ENCODE results near the gene PTTG1IP. TPM values are rescaled to one million over a fixed set of nuclear protein-coding genes. Genes with fewer than 3 reads are reported as not detected.

PTTG1IP gene
- total RNA-seq, 1 donor from 2014 or later: 160 TPM

DNA sequence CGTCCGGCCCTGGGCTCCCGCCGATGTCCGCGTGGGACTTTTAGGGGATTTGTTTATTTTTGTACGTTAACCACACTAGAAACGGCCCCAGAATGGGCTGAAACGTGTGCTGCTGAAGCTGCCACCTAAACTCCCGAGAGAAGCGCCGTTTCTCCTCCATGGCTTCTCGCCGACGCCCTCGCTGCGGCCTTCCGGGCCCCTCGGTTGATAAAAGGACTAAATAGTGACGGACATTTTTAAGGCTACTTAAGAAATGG lies 678 bp upstream of the PTTG1IP start:
- intact Hi-C loops (cut with DNase I): loop anchor here (1.0 kb wide), 2 partner anchors 57 to 73 kb away; partner anchors contain the start of gene UBE2G2
- DNase-seq (ENCODE audit: missing footprints) (no peak), ATAC-seq (no peak)

DNA sequence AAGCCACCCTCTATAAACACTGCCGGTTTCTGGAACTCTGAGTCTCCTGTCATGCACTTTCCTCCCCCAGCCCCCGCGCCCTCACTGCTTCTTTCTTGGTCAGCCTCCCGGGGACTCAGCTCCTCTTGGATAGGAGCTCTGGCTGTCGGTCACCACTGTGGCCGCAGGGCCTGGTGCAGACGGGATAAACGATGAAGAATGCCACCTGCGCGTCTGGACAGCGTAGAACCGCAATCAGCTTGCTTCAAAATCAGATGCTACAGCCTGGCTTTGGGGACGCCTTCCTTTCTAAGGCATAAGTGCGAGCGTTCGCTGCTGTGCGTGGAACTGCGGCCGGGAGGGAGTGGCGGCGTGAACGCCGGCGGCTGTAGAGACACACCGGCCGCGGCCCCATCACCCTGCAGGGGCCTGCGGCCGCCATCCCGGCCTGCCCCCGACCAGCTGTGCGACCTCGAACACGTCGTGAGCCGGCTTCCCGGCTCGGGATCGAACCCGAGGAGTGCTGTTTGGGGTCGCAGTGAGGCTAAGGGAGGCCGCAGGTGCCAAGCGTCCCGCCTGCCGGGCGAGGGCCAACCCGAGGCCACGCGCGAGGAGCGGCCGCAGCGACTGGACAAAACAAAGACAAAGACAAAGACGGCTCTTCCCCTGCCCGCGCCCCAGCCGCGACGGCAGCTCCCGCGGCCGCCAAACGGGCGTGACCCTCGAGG lies 688 bp downstream of the PTTG1IP start:
- intact Hi-C loops (cut with DNase I): loop anchor here (2.0 kb wide), 1 partner anchor 26 kb away; no protein-coding TSS in a partner anchor
- peak; percentile 75 for DNase-seq (ENCODE audit: missing footprints)
- no peak for ATAC-seq

DNA sequence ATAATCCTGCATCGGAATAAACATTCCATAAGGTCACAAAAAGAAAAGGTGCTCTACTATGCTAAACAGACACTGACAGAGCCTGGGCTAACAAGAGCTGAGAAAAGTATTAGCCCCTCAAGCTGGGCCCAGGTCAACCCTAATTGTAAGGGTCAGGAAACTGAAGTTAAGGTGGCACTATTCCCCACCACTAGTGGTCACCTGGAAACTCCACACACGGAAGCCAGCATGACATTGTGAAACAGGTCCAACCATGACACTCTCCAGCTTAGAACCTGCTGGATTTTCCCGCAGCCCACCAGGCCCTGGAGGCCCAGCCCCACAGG lies 1.2 kb downstream of the PTTG1IP start:
- ATAC-seq (no peak), DNase-seq (ENCODE audit: missing footprints) (no peak)
- intact Hi-C loops (cut with DNase I): loop anchor here (2.0 kb wide), 1 partner anchor 25 kb away; no protein-coding TSS in a partner anchor

DNA sequence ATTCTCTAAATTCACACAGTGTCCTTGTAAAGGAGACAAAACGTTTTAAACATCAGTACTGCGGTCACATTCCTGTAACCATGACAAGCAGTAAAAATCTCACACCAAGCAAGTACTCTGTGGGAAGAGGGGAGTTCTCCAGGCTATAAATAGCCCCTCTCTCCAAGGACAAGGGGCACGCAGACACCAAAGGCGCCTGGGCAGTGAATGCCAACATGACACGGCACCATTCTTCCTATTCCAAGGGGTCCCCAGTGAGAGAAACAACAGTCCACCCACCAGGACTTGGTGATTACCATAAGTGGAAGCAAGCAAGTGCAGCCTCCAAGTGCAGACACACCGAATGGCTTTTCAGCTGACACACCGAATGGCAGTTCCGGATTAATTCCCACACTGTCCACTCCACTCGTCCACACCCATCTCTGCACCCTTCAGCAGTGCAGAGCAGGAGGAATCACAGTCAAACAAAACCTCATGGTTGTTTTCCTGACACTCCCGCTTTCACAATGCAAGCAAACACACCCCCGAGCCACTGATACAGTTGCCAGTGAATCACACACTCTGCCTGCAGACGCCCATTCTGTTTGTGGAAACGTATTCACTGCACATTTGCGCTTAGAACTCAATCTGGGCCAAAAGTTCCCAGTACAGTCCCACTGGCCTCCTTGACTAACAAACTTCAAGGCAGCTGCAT lies 1.8 kb downstream of the PTTG1IP start:
- intact Hi-C loops (cut with DNase I): loop anchor here (2.0 kb wide), 1 partner anchor 25 kb away; no protein-coding TSS in a partner anchor
- ATAC-seq (peak; percentile 12), DNase-seq (ENCODE audit: missing footprints) (peak; percentile 65)

DNA sequence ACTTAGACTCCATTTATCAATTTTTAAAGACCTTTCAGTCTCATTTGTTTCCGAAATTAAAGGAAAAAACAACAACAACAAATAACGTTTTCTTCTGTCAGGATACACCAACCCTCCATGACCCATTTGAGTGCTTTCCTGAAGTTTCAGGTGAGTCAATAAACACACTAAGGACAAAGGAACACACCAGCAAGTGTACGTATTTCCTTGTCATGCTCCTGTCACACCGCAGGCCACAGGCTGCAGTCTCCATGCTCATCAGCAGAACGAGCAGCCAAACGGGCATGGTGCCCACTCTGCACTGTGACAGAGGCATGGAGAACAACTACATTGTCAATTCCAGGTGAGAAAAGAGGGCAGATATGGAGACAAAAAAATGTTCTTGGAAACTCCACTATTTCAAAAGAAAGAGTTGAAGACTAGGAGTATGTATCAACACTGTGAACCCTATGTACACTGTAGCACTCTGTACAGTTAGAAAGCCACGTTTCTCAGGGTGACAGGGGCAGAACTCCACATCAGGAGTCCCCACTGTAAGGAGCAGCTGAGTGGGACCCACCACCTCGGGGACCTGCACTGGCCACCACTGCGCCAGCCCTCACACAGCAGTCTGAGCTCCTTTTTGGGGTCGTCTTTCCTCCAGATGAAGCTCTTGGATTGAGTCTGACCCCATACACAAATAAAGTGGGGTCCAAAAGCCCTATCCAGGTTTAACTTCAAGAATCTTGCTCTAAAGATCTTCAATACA lies 2.6 kb downstream of the PTTG1IP start:
- DNase-seq (ENCODE audit: missing footprints): peak; percentile 84
- intact Hi-C loops (cut with DNase I): no loop called here
- no peak for ATAC-seq

DNA sequence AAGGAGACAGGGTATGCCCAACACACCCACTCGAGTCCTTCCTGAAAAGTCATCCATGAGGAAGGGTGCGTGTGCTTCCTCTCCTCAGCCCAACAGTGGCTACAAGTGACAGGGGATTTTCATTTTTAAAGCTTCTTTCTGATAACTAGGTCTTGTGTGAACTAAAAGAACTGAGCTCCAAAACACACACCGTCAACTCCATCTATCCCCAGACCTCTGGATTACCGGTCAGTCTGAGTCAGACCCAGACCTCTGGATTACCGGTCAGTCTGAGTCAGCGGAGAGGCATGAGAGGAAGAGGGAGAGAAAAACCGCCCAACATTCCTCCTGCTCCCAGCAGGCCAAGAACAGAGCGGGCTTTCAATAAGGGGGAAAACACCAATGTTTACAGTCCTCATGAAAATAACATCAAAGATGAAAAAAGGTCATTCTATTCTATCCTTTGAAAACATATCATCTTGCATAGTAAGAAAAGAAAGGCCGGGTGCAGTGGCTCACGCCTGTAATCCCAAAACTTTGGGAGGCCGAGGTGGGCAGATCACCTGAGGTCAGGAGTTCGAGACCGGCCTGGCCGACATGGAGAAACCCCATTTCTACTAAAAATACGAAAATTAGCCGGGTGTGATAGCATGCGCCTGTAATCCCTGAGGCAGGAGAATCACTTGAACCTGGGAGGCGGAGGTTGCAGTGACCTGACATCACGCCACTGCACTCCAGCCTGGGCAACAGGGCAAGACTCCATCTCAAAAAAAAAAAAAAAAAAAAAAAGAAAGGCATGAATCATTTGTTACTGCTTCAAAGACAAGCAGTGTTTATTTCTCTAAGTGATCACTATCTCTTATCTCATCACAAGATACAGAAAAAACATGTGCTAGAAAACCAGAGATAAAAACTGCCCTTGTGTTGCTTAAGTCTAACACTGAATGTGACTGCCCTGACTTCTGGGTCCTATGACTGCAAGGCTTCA lies 3.4 kb downstream of the PTTG1IP start:
- no peak for DNase-seq (ENCODE audit: missing footprints)
- no peak for ATAC-seq

DNA sequence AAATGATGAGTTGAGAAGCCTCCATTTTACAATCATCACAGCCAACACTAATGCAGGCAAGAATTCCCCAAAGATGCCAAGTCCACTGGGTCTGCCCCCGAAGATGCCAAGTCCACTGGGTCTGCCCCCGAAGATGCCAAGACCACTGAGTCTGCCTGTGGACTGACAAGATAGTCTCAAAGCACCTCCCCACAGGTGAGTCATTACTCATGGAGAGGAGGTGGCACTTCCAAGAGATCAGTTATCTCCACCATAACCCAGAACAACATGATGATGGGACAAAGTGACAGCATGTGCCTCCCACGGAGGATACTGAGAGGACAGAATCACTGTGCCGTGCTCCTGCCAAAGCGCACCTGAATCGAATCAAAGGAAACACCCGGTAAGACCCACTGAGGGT lies 4.8 kb downstream of the PTTG1IP start:
- no peak for ATAC-seq
- intact Hi-C loops (cut with DNase I): no loop called here
- DNase-seq (ENCODE audit: missing footprints): no peak

More for the DNA sequence above, 3.4 kb downstream of the PTTG1IP start:
- intact Hi-C loops (cut with DNase I): no loop called here

DNA sequence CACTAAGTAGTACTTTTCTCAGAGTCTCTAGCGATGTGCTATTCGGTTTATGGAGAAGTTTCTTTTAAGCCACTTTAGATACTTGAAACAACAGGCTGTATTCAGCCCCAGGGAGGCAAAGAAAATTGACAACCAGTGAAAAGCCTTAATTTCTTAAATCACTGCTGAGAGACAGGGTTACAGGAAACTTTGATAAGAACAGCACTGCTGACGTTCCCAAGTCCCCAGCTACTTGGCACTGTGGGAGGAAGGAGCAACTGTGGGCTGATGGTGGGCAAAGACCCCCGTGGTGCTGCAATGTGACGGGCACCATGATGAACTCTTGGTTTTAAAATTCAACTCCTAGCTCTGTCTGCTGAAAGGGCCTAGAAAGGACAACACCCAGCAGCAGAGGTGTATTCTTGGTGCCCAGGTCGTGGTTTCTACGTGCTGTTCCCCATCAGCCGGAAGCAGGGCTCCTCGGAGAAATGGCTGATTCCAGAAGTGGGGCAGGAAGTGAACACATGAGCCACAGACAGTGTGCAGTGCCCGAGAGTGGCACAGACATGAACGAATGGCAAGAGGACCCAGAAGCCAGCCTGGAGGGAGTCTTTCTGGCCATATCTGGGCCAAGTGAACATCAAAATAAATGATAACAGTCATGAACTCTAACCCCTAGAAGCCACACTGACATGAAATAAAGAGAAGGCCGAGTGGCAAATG lies 5.3 kb downstream of the PTTG1IP start:
- ATAC-seq (no peak), DNase-seq (ENCODE audit: missing footprints) (no peak)

DNA sequence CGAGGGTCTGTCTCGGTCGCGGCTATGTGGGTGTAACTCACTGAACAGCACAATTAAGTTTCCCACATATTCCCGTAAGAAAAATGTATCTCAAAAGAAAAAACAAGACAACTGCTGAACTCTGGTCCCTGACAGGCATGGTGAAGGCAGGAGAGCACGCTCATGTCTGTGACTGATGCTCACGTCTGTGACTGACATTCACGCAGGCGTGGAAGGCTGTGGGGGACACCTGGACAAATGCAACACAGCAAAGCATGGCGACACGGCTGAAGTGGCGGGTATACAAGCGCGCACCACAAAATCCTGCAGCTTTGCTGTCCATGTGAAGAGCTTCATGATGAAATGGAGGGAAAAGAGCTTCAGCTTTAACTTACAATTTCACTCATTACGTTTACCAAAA lies 6.0 kb downstream of the PTTG1IP start:
- no peak for DNase-seq (ENCODE audit: missing footprints)
- intact Hi-C loops (cut with DNase I): no loop called here
- ATAC-seq: no peak

More for the DNA sequence above, 5.3 kb downstream of the PTTG1IP start:
- intact Hi-C loops (cut with DNase I): no loop called here

DNA sequence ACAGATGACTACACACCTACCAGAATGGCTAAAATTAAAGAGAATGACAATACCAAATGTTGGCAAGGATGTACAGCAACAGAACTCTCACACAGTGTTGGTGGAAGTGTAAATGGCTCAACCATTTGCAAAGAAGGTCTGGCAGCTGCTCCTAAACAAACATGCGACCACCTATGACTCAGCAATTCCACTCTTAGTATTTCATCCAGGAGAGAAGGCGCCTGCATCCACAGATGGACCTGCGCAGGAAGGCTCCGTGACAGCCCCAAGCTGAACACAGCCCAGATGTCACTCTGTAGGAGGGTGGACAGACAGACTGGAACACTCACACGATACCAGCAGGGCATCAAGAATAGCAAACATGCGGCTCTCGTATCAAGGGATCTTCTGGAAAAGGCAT lies 6.7 kb downstream of the PTTG1IP start:
- DNase-seq (ENCODE audit: missing footprints) (no peak), ATAC-seq (no peak)
- intact Hi-C loops (cut with DNase I): no loop called here

DNA sequence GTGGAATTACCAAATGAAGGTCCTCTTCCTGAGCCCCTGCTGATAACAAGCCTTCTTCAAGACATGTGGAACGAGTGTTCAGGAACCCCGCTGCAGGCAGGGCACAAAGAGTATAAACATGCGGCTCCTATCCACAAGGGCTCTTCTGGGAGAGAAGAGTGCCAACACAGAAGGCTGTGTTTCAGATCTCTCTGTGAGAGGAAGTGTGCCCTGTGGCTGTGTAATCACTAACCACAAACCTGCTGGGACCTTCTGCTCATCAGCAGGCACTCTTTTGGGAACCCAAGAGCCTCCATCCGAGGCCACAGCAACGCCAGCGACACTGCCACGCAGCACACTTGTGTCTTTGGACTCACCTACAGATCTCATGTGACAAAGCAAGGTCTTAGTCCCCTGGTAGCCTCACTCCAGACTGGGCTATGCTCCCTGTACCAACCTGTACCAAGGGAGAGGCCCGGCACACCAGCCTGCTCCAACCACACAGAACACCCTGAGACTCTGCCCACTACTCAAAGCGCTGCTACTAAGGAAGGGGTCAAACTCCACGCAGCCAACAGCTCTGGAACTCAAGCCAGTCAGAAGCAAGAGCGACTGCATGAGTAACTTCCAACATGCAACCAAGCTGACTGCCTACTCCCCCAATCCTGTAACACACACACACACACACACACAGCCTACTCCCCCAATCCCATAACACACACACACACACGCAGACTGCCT lies 7.8 kb downstream of the PTTG1IP start:
- intact Hi-C loops (cut with DNase I): no loop called here
- no peak for DNase-seq (ENCODE audit: missing footprints)
- no peak for ATAC-seq

DNA sequence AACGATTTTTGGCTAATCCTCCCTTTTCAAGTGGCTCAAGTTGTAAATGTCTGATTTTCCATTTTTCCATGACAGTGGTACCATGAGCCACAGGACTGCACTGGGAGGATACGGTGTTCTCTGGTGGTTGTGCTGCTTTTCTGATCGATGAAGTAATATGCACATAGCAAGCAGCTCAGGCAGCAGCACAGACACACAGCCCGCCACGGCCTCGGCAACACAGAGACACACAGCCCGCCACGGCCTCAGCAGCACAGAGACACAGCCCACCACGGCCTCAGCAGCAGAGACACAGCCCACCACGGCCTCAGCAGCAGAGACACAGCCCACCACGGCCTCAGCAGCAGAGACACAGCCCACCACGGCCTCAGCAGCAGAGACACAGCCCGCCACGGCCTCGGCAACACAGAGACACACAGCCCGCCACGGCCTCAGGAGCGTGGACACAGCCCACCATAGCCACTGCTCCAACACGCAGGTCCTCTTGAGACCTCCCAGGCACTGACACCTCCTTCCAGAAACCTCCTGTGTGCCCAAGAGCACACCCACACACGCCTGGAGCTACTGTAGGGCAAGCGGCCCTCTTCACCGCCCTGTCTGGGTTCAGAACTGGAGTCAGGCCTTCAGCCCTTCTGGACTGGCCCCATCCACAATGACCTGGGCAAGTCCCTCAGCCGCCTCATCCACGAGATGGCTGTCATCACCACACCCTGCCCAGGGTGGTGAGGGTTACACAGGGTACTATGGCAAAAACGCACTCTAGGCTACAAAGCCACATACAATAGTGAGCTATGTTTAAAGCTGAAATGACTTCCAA lies 10.4 kb downstream of the PTTG1IP start:
- intact Hi-C loops (cut with DNase I): no loop called here
- DNase-seq (ENCODE audit: missing footprints): no peak
- ATAC-seq: no peak

DNA sequence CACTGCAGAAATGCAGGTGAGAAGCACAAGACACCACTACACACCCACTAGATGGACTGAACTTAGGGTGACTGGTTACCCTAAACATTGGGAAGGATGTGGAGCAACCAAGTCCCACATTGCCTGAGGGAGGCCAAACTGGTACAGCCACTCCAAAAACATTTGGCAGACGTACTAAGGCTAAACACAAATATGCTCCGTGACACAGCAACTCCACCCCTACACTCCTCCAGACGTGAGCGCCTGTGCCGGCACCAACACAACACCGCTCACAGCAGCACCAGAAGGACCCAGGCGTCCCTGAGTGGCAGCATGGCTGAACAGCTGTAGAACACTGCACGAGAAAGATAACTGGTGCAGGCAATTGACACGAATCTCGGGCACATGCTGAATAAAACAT lies 14.7 kb downstream of the PTTG1IP start:
- ATAC-seq (no peak), DNase-seq (ENCODE audit: missing footprints) (no peak)
- intact Hi-C loops (cut with DNase I): no loop called here

DNA sequence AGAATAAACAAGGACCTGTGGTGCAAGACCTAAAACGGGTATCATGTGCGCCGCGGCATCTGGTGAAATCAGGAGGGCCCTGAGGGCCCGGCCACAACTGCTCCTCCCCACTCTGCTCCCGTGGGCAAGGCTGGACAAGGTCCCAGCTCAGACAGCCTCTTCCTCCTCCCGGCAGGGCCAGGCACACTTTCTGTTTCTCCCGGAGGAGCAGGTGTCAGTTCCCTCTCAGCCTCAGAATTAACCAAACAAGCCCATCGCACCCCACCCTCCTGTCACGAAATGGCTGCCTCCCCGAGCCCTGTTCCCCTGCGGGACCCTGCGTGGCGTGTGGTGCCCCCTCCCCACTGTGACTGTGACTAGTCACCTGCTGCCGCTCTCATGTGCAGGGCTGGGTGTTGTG lies 15.2 kb downstream of the PTTG1IP start:
- DNase-seq (ENCODE audit: missing footprints) (no peak), ATAC-seq (peak; percentile 35)
- intact Hi-C loops (cut with DNase I): no loop called here

DNA sequence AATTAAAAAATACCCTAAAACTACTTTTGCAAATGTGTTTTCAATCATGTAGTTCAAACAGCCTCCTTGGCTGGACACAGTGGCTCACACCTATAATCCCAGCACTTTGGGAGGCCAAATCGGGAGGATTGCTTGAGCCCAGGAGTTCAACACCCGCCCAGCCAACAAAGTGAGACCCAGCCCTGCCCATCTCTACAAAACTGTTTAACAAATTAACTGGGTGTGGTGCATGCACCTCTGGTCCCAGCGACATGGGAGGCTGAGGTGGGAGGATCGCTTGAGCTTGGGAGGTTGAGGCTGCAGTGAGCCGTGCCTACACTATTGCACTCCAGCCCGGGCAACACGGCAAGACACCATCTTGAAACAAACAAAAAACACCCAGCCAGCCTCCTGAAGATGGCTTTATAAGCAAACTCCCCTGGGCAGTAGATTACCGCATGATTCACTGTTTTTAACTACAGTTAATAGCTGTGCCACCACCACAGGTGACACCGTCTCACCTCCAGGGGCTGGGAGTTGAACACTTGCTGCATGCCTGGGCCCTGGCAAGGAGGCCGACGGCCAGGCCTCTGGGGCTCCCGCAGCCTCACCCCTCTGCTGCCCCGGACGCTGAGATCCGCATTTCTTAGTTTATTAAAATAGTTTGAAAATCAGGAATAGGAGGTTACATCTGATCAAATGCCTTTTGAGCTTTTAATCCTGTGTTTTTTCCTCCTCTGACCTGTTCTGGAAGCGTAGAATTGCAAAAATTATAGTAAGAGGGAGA lies 16.2 kb downstream of the PTTG1IP start:
- ATAC-seq (no peak), DNase-seq (ENCODE audit: missing footprints) (no peak)
- intact Hi-C loops (cut with DNase I): no loop called here

DNA sequence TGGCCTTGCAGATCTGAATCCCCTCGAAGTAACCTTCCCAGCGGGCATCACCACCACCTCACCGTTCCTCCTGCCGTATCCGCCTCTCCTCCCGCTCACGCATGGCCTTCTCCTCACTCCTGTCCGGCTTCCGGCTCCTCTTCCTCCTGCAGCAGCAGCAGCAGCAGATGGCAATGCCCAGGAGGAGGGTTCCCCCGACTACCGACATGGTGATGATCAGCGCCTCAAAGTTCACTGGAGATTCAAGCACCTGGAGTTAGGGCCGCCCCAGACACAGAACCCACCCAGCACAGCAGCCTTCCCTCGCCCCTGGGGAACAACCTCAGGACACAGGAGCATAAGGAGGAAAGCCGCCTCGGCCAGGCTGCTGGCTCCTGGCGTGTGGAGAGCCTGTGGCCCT lies 17.4 kb downstream of the PTTG1IP start:
- no peak for ATAC-seq
- DNase-seq (ENCODE audit: missing footprints): no peak

More for the DNA sequence above, 17.4 kb downstream of the PTTG1IP start:
- intact Hi-C loops (cut with DNase I): no loop called here
